GM21447 (cell line): ENCODE data around the gene PDHX.
A peak's percentile ranks its signal among the peaks of the same experiment; 100 is the strongest.
"Not testable (repeated sequence)": the region's sequence is repeated elsewhere in the genome, so short reads cannot be mapped to it uniquely, and the experiment has no call there.

Experiments used
- ATAC-seq: cut with Tn5 transposase; IDR thresholded peaks from one replicate; pipeline ENCODE4 v1.9.1; 2021; ENCODE audit not compliant: unreplicated experiment

PDHX gene

DNA sequence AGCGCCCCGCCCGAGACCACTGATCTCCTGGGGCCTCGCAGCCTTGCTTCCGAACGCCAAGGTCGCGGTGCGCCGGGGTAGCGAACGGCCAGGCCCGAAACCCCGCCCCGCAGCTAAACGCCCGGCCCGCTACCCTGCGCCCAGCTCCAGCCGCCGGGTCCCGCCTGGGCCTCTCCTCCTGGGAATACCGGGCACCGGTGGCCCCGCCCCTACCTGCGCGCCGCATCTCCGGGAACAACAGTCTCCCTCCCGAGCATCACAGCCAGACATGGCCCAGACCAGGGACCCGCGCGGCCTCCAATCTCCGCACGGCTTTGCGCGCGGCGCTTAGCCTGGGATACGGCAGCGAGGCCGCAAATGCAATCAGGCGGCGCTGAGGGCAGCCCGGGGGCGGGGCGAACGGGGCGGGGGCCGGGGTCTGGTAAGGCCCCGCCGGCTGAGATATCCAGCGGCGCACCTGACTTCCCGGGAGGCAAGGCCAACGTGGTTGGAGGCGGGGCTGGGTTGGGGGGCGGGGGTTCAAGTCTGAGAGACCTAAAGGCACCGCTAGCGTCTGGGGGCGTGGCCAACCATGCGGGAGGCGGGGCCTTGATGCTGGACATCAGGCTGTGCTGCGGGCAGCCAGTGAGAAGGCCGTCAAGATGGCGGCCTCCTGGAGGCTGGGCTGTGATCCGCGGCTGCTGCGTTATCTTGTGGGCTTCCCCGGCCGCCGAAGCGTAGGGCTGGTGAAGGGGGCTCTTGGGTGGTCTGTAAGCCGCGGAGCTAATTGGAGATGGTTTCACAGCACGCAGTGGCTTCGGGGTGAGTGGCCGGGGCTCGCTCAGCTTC is at the start of gene PDHX, which contains the start of gene APIP:
Gene PDHX, plus strand, starts transcription at position 604 of the 828 bp plus-strand sequence. Its CDS starts 38 bp downstream, at position 642.
Gene APIP, minus strand, starts transcription at position 365 of the 828 bp plus-strand sequence. Its CDS starts 95 bp downstream, at position 270.
- ATAC-seq: peak; percentile 90

DNA sequence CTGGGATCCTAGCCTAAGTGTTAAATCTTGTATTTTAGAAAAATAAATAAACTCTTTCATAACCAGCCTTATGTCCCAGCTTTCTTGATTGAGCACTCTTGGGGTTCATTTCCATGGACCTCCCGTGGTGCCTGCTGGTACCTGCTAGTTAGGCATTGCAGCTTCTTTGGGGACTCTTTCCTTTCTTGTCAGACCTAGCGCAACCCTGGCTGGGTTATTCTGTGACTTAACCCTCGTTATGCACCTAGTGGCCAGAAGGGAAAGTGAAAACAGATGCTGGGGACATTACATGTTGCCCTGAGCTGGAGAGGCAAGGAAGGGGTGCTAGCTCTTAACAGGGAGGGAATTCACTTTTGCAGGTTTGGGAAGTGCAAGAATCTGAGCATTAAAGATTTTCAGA is 47.0 kb upstream of the PDHX start:
- no peak for ATAC-seq

DNA sequence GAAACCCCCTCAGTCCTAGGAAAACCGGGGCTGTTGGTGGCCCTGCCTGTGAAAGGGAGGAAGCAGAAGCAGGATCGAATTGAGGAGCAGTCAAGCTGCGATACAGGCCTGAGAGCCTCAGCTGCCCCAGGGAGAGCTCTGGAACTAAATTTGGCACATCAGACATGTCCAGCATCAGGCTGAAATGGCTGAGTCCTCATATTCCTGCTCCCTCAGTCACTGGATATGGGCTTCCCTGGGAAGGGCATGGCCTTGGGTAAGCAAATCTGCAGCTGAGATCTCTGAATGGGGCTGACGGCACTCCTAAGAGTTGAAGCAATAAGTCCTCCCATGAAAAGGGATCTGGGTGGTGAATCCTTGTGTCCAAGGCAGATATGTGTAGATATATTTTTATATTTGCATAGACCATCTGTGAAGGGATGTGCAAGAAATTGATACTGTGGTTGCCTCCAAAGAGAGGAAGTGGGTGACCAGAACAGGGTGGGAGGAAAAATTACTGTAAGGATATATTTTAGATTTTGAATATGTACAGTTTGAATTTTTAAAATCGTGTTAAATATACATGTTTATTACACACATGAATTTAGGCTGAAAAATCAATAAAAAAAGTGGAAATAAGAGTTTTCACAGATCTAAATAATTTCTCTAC is 45.7 kb upstream of the PDHX start:
- ATAC-seq: no peak

DNA sequence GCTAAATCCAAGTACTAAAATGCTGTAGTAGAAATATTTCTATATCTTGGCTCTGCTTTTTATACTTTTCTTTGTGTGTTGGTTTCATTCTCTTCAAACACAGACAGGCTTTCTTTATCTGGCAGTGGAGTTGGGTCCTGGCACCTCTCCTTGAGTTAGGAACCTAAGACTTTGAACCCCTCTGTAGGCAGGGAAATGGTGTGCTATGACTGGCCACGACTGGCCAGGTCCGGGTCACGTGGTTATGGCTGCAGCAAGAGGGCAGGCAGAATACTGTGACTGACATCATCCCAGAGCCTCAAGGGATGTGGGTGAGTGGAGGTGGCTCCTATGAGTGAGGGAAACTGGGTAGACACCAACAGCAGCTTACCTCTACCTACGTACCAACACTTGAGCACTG is 42.2 kb upstream of the PDHX start:
- ATAC-seq: no peak

DNA sequence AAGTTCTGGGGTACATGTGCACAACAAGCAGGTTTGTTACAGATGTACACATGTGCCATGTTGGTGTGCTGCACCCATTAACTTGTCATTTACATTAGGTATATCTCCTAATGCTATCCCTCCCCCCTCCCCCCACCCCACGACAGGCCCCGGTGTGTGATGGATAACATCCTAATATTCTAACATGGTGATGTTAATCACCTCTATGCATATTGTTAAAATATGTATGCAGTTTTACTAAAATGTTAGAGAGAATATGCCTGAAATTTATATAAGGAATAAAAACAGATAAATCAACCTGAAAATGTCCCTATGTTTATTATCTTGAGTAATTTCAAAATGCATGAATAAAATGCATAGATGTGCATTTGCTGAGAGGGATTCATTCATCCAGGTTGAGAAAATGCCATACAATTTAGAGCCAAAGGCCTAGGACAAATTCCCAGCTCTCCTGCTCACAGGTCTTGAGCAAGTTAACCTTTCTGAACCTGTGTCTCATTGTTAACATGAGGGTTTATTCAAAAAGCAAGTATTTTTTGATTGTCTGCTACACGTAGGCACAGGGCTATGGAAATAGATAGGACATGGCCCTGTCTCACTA is 38.9 kb upstream of the PDHX start:
- ATAC-seq: no peak

DNA sequence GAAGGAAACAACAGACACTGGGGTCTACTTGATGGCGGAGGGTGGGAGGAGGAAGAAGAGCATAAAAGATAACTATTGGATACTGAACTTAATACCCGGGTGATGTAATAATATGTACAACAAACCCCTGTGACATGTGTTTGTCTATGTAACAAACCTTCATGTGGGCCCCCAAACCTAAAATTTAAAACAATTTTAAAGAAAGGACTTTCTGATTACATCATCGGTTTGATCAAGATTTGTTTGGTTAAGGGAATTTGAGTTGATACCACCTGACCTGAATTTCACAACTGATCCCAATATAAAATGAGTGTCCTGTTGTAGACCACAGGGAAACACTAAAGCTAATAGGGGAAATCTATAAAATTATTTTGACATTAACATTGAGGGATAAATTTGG is 34.5 kb upstream of the PDHX start:
- no peak for ATAC-seq

DNA sequence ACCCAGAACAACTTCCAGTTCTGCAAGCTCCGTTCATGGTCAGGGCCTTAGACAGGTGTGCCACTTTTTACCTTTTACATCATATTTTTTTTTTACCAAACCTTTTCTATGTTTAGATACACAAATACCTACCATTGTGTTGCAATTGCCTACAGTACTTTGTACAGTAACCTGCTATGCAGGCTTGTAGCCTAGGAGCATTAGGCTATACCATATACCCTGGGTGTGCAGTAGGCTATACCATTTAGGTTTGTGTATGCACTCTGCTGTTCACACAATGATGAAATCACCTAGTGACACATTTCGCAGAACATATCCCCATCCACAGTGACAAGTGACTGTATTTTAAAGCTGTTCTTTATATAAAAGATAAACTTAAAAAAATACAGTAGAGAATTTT is 29.8 kb upstream of the PDHX start:
- ATAC-seq: no peak

DNA sequence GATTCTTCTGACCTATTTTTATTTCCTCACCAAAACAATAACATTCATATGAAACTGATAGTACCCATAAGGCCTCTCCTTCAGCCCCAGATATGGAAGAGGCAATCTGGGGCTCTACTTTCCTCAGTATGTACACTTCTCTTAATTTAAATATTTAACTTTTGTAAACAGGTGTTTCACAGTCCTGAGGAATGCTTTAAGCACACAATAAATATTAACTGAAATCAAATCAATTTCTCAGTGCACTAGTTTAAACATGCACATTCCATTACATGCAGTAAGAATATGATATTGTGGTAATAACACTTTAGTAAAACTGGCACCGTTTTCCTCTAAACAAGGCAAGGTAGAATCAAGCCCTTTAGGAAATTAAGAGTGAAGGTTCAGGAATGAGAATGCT is 29.2 kb upstream of the PDHX start:
- ATAC-seq: no peak

DNA sequence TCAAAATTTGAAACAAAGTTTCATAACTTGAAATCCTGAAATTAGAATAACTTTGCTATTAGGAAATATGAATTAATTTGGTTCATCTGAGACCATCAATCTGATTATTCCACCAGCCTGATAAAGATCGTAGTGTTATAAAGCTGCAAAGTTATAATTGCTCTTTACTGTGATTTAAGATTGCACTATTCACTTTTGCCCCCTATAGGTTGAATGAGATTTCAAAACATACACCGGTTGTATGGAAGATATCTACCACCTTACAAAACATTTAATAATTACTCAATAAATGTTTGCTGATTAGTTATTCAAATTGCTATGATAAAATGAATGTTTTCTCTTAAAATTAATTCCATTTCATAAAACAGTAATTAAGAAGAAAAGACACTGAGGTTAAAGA is 26.3 kb upstream of the PDHX start:
- ATAC-seq: no peak

DNA sequence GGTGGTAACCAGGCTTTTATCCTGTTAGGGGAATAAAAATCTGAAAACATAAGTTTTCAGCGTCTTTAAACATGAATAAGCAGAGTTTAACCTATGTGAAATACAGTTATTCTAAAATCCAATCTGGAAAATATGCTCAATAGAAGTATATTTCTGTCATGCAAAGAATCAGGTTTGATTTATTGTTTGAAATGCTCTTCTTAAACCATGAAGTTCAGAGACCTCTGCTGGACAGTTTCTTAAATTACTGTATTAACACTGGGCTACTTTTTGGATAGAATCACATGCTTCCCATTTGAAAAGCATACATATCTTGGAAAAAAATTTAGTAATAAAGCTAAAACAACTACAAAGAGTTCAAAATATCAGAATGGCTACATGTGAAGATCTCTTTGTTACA is 25.6 kb upstream of the PDHX start:
- no peak for ATAC-seq

DNA sequence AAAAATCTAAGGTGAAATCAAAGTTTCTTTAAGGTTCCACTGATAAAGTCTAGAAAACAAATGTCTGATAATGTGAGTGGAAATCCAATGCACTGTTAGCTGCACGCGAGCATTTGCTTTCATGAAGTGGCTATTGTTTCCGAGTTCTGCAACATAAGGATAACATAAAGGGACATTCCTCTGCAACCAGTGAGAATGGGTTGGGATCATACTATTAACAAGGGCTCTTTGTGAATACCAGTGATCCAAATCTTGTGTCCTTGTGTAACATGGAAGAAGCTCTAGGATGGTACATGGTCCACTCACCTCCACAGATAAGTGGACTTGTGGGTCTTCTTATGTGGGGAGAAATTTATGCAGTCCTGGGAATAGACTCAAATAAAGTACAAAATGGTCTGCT is 24.8 kb upstream of the PDHX start:
- no peak for ATAC-seq

DNA sequence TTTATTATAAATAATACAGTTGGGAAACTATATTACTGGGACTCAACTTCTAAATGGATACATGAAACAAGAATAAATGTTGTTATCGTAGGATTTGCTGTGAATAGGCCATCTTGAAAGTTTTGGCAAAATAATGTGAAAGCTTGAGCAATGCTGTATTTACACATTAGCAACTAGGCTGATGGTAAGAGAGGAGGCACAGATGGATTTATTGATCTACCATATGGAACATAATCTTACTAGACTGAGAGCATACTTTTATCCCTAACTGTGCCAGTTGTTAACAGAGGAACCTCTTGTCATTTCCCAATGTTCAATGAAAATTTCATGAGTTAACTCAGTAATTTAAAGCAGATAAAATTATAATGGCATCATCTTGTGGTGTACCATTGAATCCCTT is 23.0 kb upstream of the PDHX start:
- ATAC-seq: no peak

DNA sequence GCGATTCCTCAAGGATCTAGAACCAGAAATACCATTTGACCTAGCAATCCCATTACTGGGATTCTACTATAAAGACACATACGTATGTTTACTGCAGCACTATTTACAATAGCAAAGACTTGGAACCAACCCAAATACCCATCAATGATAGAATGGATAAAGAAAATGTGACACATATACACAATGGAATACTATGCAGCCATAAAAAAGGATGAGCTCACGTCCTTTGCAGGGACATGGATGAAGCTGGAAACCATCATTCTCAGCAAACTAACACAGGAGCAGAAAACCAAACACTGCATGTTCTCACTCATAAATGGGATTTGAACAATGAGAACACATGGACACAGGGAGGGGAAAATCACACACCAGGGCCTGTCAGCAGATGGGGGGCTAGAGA is 20.2 kb upstream of the PDHX start:
- ATAC-seq: not testable (repeated sequence)

DNA sequence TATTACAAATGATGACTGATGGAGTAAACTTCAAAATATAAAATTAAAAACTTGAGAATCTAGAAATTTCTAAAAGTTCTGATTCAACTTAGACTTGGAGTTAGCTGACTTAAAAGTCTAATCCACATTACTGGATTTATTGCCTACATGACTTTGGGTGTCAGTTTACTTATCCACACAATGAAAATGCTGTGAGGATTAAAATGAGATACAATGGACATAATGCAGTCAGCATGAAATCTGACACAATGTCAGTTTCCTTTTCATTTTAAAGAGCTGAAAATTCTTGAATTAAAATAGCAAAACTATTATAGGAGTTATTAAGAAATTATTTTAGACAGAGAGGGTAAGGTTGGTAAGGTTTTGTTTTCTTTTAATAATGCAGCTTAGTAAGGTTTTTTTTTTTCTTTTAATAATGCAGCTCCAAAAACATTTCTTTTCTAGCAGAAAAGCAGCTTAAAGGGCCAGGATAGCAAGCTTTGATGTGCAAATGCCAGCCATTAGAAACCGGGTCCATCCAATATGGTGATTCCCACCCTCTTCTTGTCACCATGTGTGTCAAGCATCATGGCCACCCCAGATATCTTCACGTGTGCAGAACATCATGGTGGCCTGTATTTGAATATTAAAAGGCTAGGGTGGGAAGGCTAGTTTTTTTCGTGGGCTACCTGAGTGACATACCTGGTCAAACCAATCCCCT is 19.1 kb upstream of the PDHX start:
- ATAC-seq: no peak

DNA sequence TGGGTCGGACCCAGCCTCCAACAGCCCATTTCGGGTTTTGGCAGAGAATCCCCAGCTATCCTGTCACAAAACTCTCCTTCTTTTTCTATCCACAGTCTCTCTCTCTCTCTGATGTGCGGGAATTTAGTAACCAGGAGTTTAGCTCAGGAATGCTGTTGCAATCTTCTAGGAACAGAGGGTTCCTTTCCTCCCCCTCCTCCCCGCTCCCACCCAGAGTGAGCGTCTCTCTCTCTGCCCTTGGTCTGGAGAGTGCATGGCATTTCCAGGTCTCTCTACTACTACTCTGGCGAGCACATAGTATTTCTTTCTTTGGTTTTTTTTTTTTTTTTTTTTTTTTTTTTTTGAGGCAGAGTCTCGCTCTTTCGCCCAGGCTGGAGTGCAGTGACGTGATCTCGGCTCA is 17.9 kb upstream of the PDHX start:
- ATAC-seq: no peak

DNA sequence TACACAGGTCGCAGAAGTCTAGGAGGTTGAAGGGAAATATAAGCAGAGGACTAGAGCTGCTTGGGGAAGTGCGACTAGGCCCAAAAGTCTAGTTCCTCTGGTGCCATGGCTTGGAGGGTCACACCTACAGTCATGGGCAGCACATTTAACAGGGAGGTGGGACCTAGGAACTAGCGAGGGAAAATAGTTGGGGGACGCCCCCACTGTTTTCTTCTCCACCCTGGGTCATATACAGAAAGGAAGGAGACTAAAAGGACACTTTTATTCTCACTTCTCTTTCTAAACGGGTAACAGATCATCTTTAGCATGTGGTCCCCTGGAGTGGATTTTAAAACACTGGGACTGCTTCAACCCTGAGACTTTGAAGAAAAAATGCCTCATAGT is 16.8 kb upstream of the PDHX start:
- ATAC-seq: no peak

DNA sequence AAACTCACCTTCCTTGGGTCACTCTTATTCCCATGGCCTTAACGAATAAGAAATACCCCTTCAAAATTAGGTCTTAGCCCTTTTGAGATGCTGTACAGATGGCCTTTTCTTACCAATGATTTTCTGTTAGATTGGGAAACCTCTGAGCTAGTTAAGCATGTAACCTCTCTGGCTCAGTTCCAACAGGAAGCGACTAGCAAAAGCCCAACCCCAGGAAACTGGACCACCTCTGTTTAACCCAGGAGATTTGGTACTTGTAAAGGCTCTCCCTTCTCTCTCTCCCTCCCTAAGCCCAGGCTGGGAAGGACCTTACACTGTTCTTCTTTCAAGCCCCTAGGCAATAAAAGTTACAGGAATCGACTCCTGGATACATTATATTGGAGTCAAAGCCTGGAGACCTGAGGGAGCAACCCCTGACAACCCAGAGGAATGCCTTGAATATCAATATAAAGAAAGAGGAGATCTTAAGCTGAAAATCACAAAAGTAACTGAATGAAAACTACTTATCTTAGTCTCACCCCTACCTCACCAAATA is 11.9 kb upstream of the PDHX start:
- no peak for ATAC-seq

DNA sequence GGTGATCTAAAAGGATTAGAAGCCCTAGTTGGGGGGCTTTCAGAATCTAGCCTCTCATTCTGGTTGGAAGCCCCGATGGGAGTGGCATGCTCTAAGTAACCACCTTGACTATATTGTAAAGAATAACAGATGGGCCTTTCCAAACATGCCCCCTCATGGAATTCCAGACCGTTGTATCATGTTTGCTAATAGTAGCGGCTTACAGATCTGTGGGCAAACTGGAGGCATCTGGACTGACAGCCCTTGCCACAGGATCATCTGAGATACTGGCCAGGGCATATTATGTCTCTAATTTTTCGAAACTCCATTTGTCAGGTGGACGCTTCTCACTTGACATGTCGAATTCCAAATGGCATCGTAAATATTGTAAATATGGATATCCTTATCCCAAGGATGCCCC is 10.8 kb upstream of the PDHX start:
- no peak for ATAC-seq

DNA sequence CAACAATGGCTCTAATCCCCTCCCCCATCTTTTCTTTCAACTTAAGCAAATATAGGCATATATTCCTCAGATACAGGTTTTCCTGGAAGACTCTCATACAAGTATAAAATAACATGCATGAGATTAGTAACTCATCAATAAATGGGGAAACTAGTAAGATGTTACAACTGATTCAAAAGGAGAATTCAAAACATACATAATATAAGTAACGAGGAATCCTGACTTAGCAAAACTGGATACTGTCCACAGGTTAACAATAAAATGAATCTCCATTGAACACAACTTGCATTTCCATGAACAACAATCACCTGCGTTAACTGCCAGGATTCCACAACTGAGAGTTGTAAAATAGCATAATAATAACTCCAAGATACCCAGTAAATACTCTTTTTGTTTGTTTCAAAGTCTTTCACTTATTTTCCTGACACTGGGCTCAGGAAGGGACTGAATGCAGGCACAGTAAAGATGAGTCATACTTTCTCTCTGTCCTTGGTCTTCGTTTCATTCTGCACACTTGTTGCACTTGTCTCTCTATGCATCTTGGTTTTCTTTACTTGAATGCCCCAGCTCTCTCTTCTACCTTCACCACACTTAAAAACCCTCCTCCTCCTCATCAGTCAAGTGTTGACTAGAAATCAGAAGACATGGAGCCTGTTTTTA is 8.4 kb upstream of the PDHX start:
- no peak for ATAC-seq

DNA sequence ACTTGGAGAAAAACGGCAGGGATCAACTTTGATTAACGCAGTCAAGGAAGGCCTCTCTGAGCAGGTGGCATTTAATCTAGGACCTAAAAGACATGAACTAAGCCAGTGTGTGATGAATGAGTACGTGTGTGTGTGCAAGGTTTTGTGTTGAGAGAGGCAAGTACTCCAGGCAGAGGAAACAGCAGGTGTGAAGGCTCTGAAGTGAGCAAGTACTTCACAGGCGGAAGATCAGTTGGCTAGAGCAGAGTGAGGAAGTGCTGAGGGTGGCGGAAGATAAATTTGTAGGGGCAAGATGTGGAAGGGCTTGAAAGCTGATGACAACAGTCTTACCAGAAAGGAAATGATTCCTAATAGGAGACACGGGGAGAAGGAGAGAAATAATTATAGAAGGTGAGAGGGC is 7.0 kb upstream of the PDHX start:
- ATAC-seq: no peak

DNA sequence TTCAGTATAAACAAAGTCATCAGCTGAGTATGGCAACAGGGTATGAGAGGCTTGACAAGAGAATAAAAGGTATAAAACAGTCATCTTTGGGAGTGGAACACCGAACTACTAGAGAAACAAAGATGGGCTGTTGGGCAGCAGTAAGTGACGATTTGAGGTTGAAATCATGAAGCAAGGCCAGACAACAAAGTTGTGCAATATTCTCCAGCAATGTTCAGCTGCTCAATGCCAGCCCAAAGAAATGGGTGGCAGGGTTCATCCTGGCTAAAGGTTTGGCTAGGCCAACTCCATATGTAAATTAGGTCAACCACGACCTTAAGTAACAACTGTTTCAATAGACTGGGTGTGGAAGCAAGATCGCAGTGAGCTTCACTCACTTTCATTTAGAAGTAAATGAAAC is 6.5 kb upstream of the PDHX start:
- ATAC-seq: no peak
